ENCODE results near the gene JAM3. TPM values are rescaled to one million over a fixed set of nuclear protein-coding genes. Genes with fewer than 3 reads are reported as not detected.
A peak's percentile ranks its signal among the peaks of the same experiment; 100 is the strongest.

JAM3 gene
- total RNA-seq, 1 experiment from 2014 or later: 152 TPM

- no peak for DNase-seq (ENCODE audit: low read depth)
These were observed 29.0 kb upstream of the JAM3 start for GRCh38 chr11:134039726-134040385.

GRCh38 chr11:134040386-134041302 lies 28.2 kb upstream of the JAM3 start:
- DNase-seq (ENCODE audit: low read depth): peak; percentile 69

GRCh38 chr11:134041349-134041748 lies 27.5 kb upstream of the JAM3 start:
- DNase-seq (ENCODE audit: low read depth): no peak

- DNase-seq (ENCODE audit: low read depth): no peak
These were observed 26.8 kb upstream of the JAM3 start for GRCh38 chr11:134041791-134042696.

- DNase-seq (ENCODE audit: low read depth): no peak
These were observed 25.0 kb upstream of the JAM3 start for GRCh38 chr11:134043821-134044420.

GRCh38 chr11:134044514-134045284 lies 24.2 kb upstream of the JAM3 start:
- DNase-seq (ENCODE audit: low read depth): no peak

- peak; percentile 66 for DNase-seq (ENCODE audit: low read depth)
These were observed 22.9 kb upstream of the JAM3 start for GRCh38 chr11:134045799-134046635.

GRCh38 chr11:134046681-134047449 lies 22.0 kb upstream of the JAM3 start:
- DNase-seq (ENCODE audit: low read depth): no peak

GRCh38 chr11:134047586-134047999 lies 21.3 kb upstream of the JAM3 start:
- peak; percentile 92 for DNase-seq (ENCODE audit: low read depth)

- DNase-seq (ENCODE audit: low read depth): no peak
These were observed 20.8 kb upstream of the JAM3 start for GRCh38 chr11:134048028-134048427.

- DNase-seq (ENCODE audit: low read depth): no peak
These were observed 19.6 kb upstream of the JAM3 start for GRCh38 chr11:134049303-134049702.

GRCh38 chr11:134050541-134051383 lies 18.1 kb upstream of the JAM3 start:
- peak; percentile 47 for DNase-seq (ENCODE audit: low read depth)

GRCh38 chr11:134052395-134052987 lies 16.4 kb upstream of the JAM3 start:
- DNase-seq (ENCODE audit: low read depth): no peak

GRCh38 chr11:134052988-134053945 lies 15.6 kb upstream of the JAM3 start:
- no peak for DNase-seq (ENCODE audit: low read depth)

- DNase-seq (ENCODE audit: low read depth): no peak
These were observed 13.8 kb upstream of the JAM3 start for GRCh38 chr11:134055029-134055428.

- no peak for DNase-seq (ENCODE audit: low read depth)
These were observed 8.6 kb upstream of the JAM3 start for GRCh38 chr11:134060316-134060715.
